ENCODE results near the gene TMEM200A. TPM values are rescaled to one million over a fixed set of nuclear protein-coding genes. Genes with fewer than 3 reads are reported as not detected.
A peak's percentile ranks its signal among the peaks of the same experiment; 100 is the strongest.

TMEM200A gene
- total RNA-seq, 3 donors from 2014 or later, result 4.6 to 6.6 (median 4.8) TPM

DNA sequence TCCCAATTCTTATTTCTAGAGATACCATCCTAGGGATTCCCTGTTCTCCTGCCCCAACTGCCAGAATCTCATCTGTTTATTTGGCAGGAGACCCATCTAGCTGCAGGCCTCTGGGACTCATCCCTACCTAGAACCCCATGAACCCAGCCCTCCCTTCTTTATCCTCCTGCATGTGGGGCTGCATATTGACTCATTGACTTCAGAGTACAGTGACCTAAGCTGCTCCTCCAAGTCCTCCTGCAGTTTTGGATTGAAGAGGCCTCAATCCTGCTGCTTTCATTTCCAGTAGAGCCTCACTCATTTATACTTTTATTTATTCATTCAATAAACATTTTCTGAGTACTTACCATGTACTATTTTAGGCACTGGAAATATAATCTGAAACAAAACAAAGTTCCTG, 11.6 kb downstream of the TMEM200A start:
- intact Hi-C loops (cut with DNase I; ENCODE audit: low total_unique reads), result no loop called here
- H3K27ac ChIP-seq, result no peak overlapping the region
- H3K27me3 ChIP-seq, result no peaks in the 10 kb centered on the region
- H3K4me3 ChIP-seq, result no peak overlapping the region
- no peaks in the 10 kb centered on the region for H3K4me1 ChIP-seq
- H3K36me3 ChIP-seq, result no peaks in the 10 kb centered on the region
- no peak for TF ChIP-seq POLR2AphosphoS5 (IDR thresholded peaks at IDR 0.05)
- TF ChIP-seq, protein P1, sequence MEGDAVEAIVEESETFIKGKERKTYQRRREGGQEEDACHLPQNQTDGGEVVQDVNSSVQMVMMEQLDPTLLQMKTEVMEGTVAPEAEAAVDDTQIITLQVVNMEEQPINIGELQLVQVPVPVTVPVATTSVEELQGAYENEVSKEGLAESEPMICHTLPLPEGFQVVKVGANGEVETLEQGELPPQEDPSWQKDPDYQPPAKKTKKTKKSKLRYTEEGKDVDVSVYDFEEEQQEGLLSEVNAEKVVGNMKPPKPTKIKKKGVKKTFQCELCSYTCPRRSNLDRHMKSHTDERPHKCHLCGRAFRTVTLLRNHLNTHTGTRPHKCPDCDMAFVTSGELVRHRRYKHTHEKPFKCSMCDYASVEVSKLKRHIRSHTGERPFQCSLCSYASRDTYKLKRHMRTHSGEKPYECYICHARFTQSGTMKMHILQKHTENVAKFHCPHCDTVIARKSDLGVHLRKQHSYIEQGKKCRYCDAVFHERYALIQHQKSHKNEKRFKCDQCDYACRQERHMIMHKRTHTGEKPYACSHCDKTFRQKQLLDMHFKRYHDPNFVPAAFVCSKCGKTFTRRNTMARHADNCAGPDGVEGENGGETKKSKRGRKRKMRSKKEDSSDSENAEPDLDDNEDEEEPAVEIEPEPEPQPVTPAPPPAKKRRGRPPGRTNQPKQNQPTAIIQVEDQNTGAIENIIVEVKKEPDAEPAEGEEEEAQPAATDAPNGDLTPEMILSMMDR (IDR thresholded peaks at IDR 0.05), result no peak
- no peak for TF ChIP-seq POLR2A (IDR thresholded peaks at IDR 0.05)
- DNase-seq (ENCODE audit: low spot score in 2 of 2), result no peak
- H3K9me3 ChIP-seq, result no peaks in the 10 kb centered on the region

DNA sequence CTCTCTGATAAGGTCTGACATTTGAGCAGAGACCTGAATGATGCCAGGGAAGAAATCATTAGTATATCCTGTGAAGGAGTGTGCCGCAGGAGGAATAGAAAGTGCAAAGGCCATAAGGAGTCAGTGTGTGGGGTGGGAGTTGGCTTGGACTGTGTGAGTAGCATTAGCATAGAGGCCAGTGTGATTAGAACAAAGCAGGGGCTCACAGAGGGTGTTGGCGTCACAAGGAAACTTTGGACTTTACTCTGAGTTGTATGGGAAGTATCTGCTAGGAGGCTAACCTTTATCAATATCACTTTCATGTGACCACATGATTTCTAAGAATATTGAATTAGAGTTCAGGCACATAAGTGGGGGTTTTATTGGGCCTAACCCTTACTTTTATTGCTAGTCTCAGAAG, 12.1 kb downstream of the TMEM200A start:
- TF ChIP-seq, protein P1 (IDR thresholded peaks at IDR 0.05), result no peak
- TF ChIP-seq POLR2A (IDR thresholded peaks at IDR 0.05), result no peak
- TF ChIP-seq POLR2AphosphoS5 (IDR thresholded peaks at IDR 0.05), result no peak
- H3K27me3 ChIP-seq, result no peaks in the 10 kb centered on the region
- intact Hi-C loops (cut with DNase I; ENCODE audit: low total_unique reads), result no loop called here
- no peaks in the 10 kb centered on the region for H3K4me1 ChIP-seq
- no peak overlapping the region for H3K4me3 ChIP-seq
- H3K9me3 ChIP-seq, result no peaks in the 10 kb centered on the region
- H3K27ac ChIP-seq, result no peak overlapping the region
- H3K36me3 ChIP-seq, result no peaks in the 10 kb centered on the region
- no peak for DNase-seq (ENCODE audit: low spot score in 2 of 2)

DNA sequence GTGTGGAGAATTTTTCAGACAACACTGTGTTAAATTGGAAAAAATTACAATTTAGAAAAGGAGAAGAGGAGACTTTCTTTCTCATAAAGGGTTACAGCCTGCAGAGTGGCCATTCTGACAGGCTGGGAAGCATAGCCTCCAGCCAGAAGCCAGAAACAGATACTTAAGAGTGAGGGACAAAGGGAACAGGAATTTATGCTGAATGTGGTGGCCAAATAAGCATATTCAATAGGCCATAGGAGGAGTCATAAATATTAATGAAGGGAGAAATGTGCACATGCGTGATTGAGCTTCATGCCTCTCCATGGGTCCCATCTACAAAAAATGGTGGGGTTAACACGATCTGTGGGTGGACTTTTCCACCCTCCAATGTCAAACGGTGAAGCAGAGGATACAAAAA, 13.4 kb downstream of the TMEM200A start:
- no peaks in the 10 kb centered on the region for H3K4me1 ChIP-seq
- intact Hi-C loops (cut with DNase I; ENCODE audit: low total_unique reads), result no loop called here
- H3K27me3 ChIP-seq, result no peaks in the 10 kb centered on the region
- DNase-seq (ENCODE audit: low spot score in 2 of 2), result no peak
- no peaks in the 10 kb centered on the region for H3K36me3 ChIP-seq
- TF ChIP-seq POLR2AphosphoS5 (IDR thresholded peaks at IDR 0.05) (no peak), POLR2A (IDR thresholded peaks at IDR 0.05) (no peak)
- H3K9me3 ChIP-seq, result no peaks in the 10 kb centered on the region
- H3K27ac ChIP-seq, result no peak overlapping the region
- H3K4me3 ChIP-seq, result no peak overlapping the region

DNA sequence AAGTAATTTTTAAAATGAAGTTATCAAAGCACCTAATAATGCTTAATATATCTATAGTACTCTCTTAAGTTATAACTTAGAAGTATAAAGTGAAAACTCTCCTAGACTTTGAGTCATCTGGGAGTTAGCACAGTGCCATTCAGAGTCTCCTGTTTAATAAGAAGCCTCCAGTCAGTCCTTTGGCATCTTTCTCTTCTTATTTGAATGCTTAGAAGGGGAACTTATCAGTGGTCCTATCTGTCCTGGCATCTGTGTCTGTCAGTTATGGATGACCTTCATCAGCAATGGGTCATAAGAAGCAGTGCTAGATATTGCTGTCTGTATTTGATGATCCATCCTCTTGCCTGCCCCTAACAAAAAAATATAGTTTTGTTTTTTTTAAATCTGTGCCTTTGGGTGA, 15.2 kb downstream of the TMEM200A start:
- H3K36me3 ChIP-seq, result no peaks in the 10 kb centered on the region
- no peak for DNase-seq (ENCODE audit: low spot score in 2 of 2)
- TF ChIP-seq POLR2A (IDR thresholded peaks at IDR 0.05), result no peak
- no peak for TF ChIP-seq POLR2AphosphoS5 (IDR thresholded peaks at IDR 0.05)
- TF ChIP-seq, protein P1 (IDR thresholded peaks at IDR 0.05), result no peak
- no peak overlapping the region for H3K4me3 ChIP-seq
- H3K27ac ChIP-seq, result no peak overlapping the region
- intact Hi-C loops (cut with DNase I; ENCODE audit: low total_unique reads), result no loop called here
- no peaks in the 10 kb centered on the region for H3K4me1 ChIP-seq
- H3K9me3 ChIP-seq, result no peaks in the 10 kb centered on the region
- no peaks in the 10 kb centered on the region for H3K27me3 ChIP-seq

DNA sequence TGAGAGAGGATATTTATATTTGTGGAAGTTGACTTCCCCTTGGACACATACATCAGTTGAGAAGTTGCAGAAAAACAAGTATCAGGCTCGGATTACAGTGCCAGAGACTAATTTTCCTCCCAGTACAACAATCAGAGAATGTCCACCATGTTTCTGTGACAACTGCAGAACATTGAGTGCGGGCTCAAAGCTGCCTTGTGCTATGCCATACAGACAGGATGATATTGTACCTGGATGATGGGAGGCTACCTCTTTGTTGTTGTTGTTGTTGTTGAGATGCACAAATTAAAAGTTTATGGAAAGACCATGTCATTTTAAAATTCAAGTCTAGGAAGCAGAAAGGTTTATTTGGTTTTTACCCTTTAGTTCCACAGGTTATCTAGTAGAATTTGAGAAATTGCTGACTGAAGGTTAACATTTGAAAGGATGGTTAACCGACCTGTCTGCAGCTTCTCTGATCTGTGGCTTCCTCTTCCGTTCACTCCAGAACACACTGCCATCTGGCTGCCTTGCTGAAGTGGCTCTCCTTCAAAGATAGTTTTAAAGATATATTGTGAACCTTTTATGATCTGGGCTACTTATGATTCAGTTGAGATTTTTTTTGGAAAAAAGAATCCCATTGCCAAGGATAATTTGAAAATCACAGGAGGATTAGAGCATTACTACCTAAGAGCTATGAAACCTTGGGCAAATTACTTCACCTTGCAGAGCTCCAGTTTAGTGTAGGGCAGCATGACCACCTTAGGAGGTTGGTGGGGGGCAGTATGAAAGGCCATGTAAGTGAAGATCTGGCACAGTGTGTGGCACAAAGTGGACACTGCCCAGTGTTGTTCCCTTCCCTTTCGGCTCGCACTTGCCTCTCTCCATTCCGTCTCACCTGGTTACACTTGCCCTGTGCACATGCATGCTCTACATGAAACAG, 15.9 kb downstream of the TMEM200A start:
- no peaks in the 10 kb centered on the region for H3K36me3 ChIP-seq
- TF ChIP-seq POLR2A (IDR thresholded peaks at IDR 0.05), result no peak
- no peak for TF ChIP-seq POLR2AphosphoS5 (IDR thresholded peaks at IDR 0.05)
- TF ChIP-seq, protein P1 (IDR thresholded peaks at IDR 0.05), result no peak
- H3K4me3 ChIP-seq, result no peak overlapping the region
- no peak for DNase-seq (ENCODE audit: low spot score in 2 of 2)
- H3K27ac ChIP-seq, result peak overlapping the region in 1 of 2 donors; percentile 83
- H3K4me1 ChIP-seq, result no peaks in the 10 kb centered on the region
- no peaks in the 10 kb centered on the region for H3K27me3 ChIP-seq
- intact Hi-C loops (cut with DNase I; ENCODE audit: low total_unique reads), result no loop called here
- H3K9me3 ChIP-seq, result no peaks in the 10 kb centered on the region
